CD4-positive, alpha-beta T cell (primary cell): ENCODE measurements around the gene PRMT7. TPM values are rescaled to one million over a fixed set of nuclear protein-coding genes. Genes with fewer than 3 reads are reported as not detected.

ENCODE experiments used
- ATAC-seq: fragments of 200-7000 bp; cut with Tn5 transposase; one replicate; pipeline ENCODE4 v1.10.0; 2022; ENCODE audit warnings: mild to moderate bottlenecking; ENCODE audit not compliant: poor library complexity
- CTCF ChIA-PET: fragments of 350-600 bp; sonication (Branson Sonifier 250); formaldehyde crosslinking; loops from one replicate; lab custom pipeline; 2021; ENCODE audit warnings: antibody characterized with exemption, inconsistent platforms; lab: Charles Lee
- POLR2A ChIA-PET: fragments of 350-600 bp; sonication (Branson Sonifier 250); formaldehyde crosslinking; loops from one replicate; lab custom pipeline; 2021; ENCODE audit warnings: antibody characterized with exemption, inconsistent platforms; lab: Charles Lee
- DNase-seq, 14 experiments: peaks; one replicate each; pipeline ENCODE4 v3.0.0-alpha.2; 2013 to 2020; ENCODE audit warnings: mixed read lengths in 2 of 14
- H3K27ac ChIP-seq, 2 donors: one replicate each; pipeline versions ENCODE4 v1.5.1 to v1.7.0; 2013; ENCODE audit warnings: low read length in 2 of 2, low read depth in 1 of 2, mild to moderate bottlenecking in 1 of 2
- H3K27me3 ChIP-seq, 2 experiments: 1 replicate in 1 of 2; 2 replicates in 1 of 2; pipeline versions ENCODE4 v1.6.1 to v1.7.0; 2013; ENCODE audit warnings: low read length in 2 of 2, control low read depth in 1 of 2, mild to moderate bottlenecking in 1 of 2, moderate library complexity in 1 of 2; ENCODE audit not compliant: insufficient read depth in 2 of 2, control insufficient read depth in 1 of 2
- H3K36me3 ChIP-seq: one replicate; pipeline ENCODE4 v1.6.1; 2013; ENCODE audit warnings: low read length, control low read depth; ENCODE audit not compliant: insufficient read depth
- H3K4me1 ChIP-seq: one replicate; pipeline ENCODE4 v1.6.1; 2013; ENCODE audit warnings: low read length, control low read depth; ENCODE audit not compliant: insufficient read depth
- H3K4me3 ChIP-seq: one replicate; pipeline ENCODE4 v1.5.1; 2013; ENCODE audit warnings: mild to moderate bottlenecking, low read length, moderate library complexity
- H3K9me3 ChIP-seq, 2 experiments: 1 replicate in 1 of 2; 2 replicates in 1 of 2; pipeline versions ENCODE4 v1.6.1 to v1.7.0; 2013; ENCODE audit warnings: low read length in 2 of 2, mild to moderate bottlenecking in 2 of 2, control low read depth in 1 of 2, moderate library complexity in 1 of 2; ENCODE audit not compliant: control insufficient read depth in 1 of 2, insufficient read depth in 1 of 2
- H3K27ac Mint-ChIP-seq: one replicate; pipeline ENCODE4 v1.8.0; 2020; ENCODE audit warnings: mixed read lengths
- H3K27me3 Mint-ChIP-seq: one replicate; pipeline ENCODE4 v1.8.0; 2021; ENCODE audit warnings: mixed read lengths
- H3K36me3 Mint-ChIP-seq: one replicate; pipeline ENCODE4 v1.8.0; 2021; ENCODE audit warnings: low read depth, mixed read lengths
- H3K4me1 Mint-ChIP-seq: one replicate; pipeline ENCODE4 v1.8.0; 2021; ENCODE audit warnings: low read depth, mixed read lengths
- H3K4me3 Mint-ChIP-seq: one replicate; pipeline ENCODE4 v1.8.0; 2020; ENCODE audit warnings: mild to moderate bottlenecking, mixed read lengths
- H3K9me3 Mint-ChIP-seq: one replicate; pipeline ENCODE4 v1.8.0; 2020; ENCODE audit warnings: mixed read lengths
- CTCF ChIP-seq: fragments of 200-600 bp; IDR thresholded peaks from one replicate; pipeline ENCODE4 v1.8.0; 2022; ENCODE audit warnings: antibody characterized with exemption, mild to moderate bottlenecking
- intact Hi-C, 2 experiments: fragments of 100-400 bp; cut with DNase I in 1 of 2; cut with micrococcal nuclease in 1 of 2; formaldehyde crosslinking; loops; one replicate each; pipeline versions ENCODE4 v1.15.1 to v1.9.0; 2023 to 2025; cut with DNase I, micrococcal nuclease
- total RNA-seq, 174 experiments: library from RNA in 2 of 174; stranded (reverse) in 2 of 174; gene quantifications; one replicate each; pipeline ENCODE4 v1.2.3 and lab custom pipeline; 2021 to 2026

Gene PRMT7
- total RNA-seq, 2 experiments from 2014 or later = 46.3 to 51.0 TPM

GRCh38 chr16:68291227-68291626 lies 19.6 kb upstream of the PRMT7 start:
- peaks cover 74% of the 10 kb centered on the region for H3K4me1 Mint-ChIP-seq
- no peak for TF ChIP-seq CTCF
- no peaks in the 10 kb centered on the region for H3K27me3 ChIP-seq
- no peaks in the 10 kb centered on the region for H3K9me3 ChIP-seq
- H3K27ac Mint-ChIP-seq = peak overlapping the region; percentile 87
- no peaks in the 10 kb centered on the region for H3K9me3 Mint-ChIP-seq
- DNase-seq (no peak), ATAC-seq (no peak)
- H3K27ac ChIP-seq = peak overlapping the region; percentile 74 to 83
- peaks cover 69% of the 10 kb centered on the region for H3K36me3 ChIP-seq
- CTCF ChIA-PET = interaction anchor here (2.7 to 23.0 kb wide), 2 partner anchors 28 to 37 kb away, joined by 14 to 278 read pairs; partner anchors contain the start of gene SLC7A6
- intact Hi-C loops = loop anchor here in 1 of 2 experiments (2.0 kb wide), 1 partner anchor 20 kb away; the partner anchor contains the start of genes PRMT7 and SLC7A6OS
- no peak overlapping the region for H3K4me3 ChIP-seq
- H3K36me3 Mint-ChIP-seq = peaks cover 87% of the 10 kb centered on the region
- peak overlapping the region; percentile 63 for H3K4me3 Mint-ChIP-seq
- POLR2A ChIA-PET = interaction anchor here (1.1 to 14.1 kb wide), 5 partner anchors 8 to 27 kb away, joined by 4 to 271 read pairs (median 17); partner anchors contain the start of genes PRMT7, SLC7A6 and SLC7A6OS
- H3K27me3 Mint-ChIP-seq = no peaks in the 10 kb centered on the region
- H3K4me1 ChIP-seq = peaks cover 79% of the 10 kb centered on the region

GRCh38 chr16:68292425-68292824 lies 18.4 kb upstream of the PRMT7 start:
- Histone ChIP-seq H3K9me3 (no peaks in the 10 kb centered on the region), H3K4me1 (peaks cover 76% of the 10 kb centered on the region), H3K27me3 (no peaks in the 10 kb centered on the region), H3K27ac (peak overlapping the region; percentile 17 to 83), H3K4me3 (no peak overlapping the region), H3K36me3 (peaks cover 81% of the 10 kb centered on the region)
- DNase-seq = no peak
- H3K27ac Mint-ChIP-seq = peak overlapping the region; percentile 87
- ChIA-PET CTCF (interaction anchor here (23.0 kb wide), 1 partner anchor 29 kb away, joined by 278 read pairs; the partner anchor contains the start of gene SLC7A6), POLR2A (interaction anchor here (0.6 to 14.1 kb wide), 6 partner anchors 9 to 212 kb away, joined by 3 to 271 read pairs (median 5); partner anchors contain the start of genes PRMT7, SLC7A6 and SLC7A6OS)
- H3K4me3 Mint-ChIP-seq = peak overlapping the region; percentile 22
- peaks cover 67% of the 10 kb centered on the region for H3K4me1 Mint-ChIP-seq
- ATAC-seq = no peak
- no peaks in the 10 kb centered on the region for H3K9me3 Mint-ChIP-seq
- intact Hi-C loops = no loop called here
- TF ChIP-seq CTCF = no peak
- no peaks in the 10 kb centered on the region for H3K27me3 Mint-ChIP-seq
- peaks cover 91% of the 10 kb centered on the region for H3K36me3 Mint-ChIP-seq

GRCh38 chr16:68296291-68296690 lies 14.5 kb upstream of the PRMT7 start:
- Mint-ChIP-seq H3K9me3 (no peaks in the 10 kb centered on the region), H3K4me1 (peaks cover 53% of the 10 kb centered on the region), H3K4me3 (no peak overlapping the region), H3K36me3 (peaks cover 97% of the 10 kb centered on the region), H3K27ac (no peak overlapping the region), H3K27me3 (no peaks in the 10 kb centered on the region)
- intact Hi-C loops = no loop called here
- Histone ChIP-seq H3K9me3 (no peaks in the 10 kb centered on the region), H3K4me3 (no peak overlapping the region), H3K27me3 (no peaks in the 10 kb centered on the region), H3K4me1 (peaks cover 37% of the 10 kb centered on the region), H3K27ac (no peak overlapping the region), H3K36me3 (peaks cover 98% of the 10 kb centered on the region)
- no peak for DNase-seq
- POLR2A ChIA-PET = interaction anchor here (1.1 to 1.7 kb wide), 3 partner anchors 8 to 32 kb away, joined by 4 to 5 read pairs (median 5); partner anchors contain the start of gene SLC7A6
- no peak for ATAC-seq
- no peak for TF ChIP-seq CTCF
- CTCF ChIA-PET = interaction anchor here (0.9 to 23.0 kb wide), 2 partner anchors 33 kb away, joined by 3 to 278 read pairs; partner anchors contain the start of gene SLC7A6
